ENCODE measurements around the gene NXPH2.
"Not testable (repeated sequence)": the region's sequence is repeated elsewhere in the genome, so short reads cannot be mapped to it uniquely, and the experiment has no call there.

The NXPH2 gene

GRCh38 chr2:138752197-138752956, 27.8 kb downstream of the NXPH2 start:
- no peak for DNase-seq

GRCh38 chr2:138744713-138745112, 35.5 kb downstream of the NXPH2 start:
- DNase-seq, result no peak

- DNase-seq, result no peak
These were observed 37.6 kb downstream of the NXPH2 start for GRCh38 chr2:138742441-138743057.

- no peak for DNase-seq
These were observed 38.3 kb downstream of the NXPH2 start for GRCh38 chr2:138741851-138742250.

GRCh38 chr2:138737009-138737554, 43.1 kb downstream of the NXPH2 start:
- not testable (repeated sequence) for DNase-seq

- DNase-seq, result no peak
These were observed 47.5 kb downstream of the NXPH2 start for GRCh38 chr2:138732651-138733050.

- no peak for DNase-seq
These were observed 49.6 kb downstream of the NXPH2 start for GRCh38 chr2:138730497-138731030.

GRCh38 chr2:138727956-138728355, 52.2 kb downstream of the NXPH2 start:
- DNase-seq, result no peak

GRCh38 chr2:138726681-138727080, 53.5 kb downstream of the NXPH2 start:
- DNase-seq, result no peak

GRCh38 chr2:138724729-138725459, 55.3 kb downstream of the NXPH2 start:
- no peak for DNase-seq

GRCh38 chr2:138724327-138724726, 55.9 kb downstream of the NXPH2 start:
- no peak for DNase-seq

GRCh38 chr2:138723196-138723987, 56.8 kb downstream of the NXPH2 start:
- no peak for DNase-seq

GRCh38 chr2:138722316-138722715, 57.9 kb downstream of the NXPH2 start:
- no peak for DNase-seq

- no peak for DNase-seq
These were observed 60.0 kb downstream of the NXPH2 start for GRCh38 chr2:138720035-138720838.

- DNase-seq, result no peak
These were observed 61.8 kb downstream of the NXPH2 start for GRCh38 chr2:138718405-138718804.

- DNase-seq, result no peak
These were observed 64.0 kb downstream of the NXPH2 start for GRCh38 chr2:138716183-138716582.

- no peak for DNase-seq
These were observed 66.7 kb downstream of the NXPH2 start for GRCh38 chr2:138713504-138713903.

- no peak for DNase-seq
These were observed 67.1 kb downstream of the NXPH2 start for GRCh38 chr2:138713069-138713496.

- no peak for DNase-seq
These were observed 67.8 kb downstream of the NXPH2 start for GRCh38 chr2:138712212-138712979.

GRCh38 chr2:138711812-138712211, 68.4 kb downstream of the NXPH2 start:
- no peak for DNase-seq

Data from activated CD8-positive, alpha-beta memory T cell treated with anti-CD3 and anti-CD28 coated beads, Interleukin-2, amount 50 U/mL, for 48 hours (primary cell).